Measurements from ENCODE around the gene CXCL16. TPM values are rescaled to one million over a fixed set of nuclear protein-coding genes. Genes with fewer than 3 reads are reported as not detected.

The CXCL16 gene
- total and polyA plus RNA-seq, 2 of the 13 experiments (the other 11 are each of a cell fraction or from before 2014, with no cell fraction given), result 9.4 to 101 TPM

DNA sequence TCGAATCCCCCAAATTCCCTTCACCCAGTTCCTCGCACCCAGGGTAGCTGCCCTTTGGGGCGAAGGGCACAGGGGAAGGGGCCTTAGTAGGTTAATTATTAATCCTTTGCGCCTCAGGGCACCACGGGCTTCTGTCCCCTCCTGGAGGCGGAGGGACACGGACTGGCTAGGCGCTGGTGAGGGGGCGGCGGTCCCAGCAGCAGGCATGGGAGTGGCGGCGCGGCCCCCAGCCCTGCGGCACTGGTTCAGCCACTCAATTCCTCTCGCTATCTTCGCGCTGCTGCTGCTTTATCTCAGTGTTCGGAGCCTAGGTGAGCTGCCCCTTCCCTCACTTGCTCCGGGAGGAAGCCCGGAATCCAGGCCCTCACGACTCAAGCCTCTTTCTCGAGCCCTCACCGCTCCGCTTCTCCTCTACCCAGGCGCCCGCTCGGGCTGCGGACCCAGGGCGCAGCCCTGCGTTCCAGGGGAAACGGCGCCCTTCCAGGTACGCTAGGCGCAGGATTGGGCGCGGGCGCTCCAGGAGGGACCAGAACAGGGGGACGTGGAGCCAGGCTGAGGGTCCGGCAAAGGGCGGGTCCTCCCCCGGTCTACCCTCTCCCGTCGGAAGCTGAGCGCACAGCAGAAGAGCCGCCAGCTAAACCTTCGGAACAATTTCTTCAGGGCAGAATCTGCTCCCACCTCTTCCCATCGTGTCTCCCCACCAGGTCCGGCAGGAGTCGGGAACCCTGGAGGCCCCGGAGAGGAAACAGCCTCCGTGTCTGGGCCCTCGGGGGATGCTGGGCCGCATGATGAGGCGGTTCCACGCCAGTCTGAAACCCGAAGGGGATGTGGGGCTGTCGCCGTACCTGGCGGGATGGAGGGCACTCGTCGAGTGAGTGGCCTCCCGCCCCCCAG is 49.3 kb upstream of the CXCL16 start, which contains the start of gene GLTPD2 (continued):
- TF ChIP-seq, protein P1, sequence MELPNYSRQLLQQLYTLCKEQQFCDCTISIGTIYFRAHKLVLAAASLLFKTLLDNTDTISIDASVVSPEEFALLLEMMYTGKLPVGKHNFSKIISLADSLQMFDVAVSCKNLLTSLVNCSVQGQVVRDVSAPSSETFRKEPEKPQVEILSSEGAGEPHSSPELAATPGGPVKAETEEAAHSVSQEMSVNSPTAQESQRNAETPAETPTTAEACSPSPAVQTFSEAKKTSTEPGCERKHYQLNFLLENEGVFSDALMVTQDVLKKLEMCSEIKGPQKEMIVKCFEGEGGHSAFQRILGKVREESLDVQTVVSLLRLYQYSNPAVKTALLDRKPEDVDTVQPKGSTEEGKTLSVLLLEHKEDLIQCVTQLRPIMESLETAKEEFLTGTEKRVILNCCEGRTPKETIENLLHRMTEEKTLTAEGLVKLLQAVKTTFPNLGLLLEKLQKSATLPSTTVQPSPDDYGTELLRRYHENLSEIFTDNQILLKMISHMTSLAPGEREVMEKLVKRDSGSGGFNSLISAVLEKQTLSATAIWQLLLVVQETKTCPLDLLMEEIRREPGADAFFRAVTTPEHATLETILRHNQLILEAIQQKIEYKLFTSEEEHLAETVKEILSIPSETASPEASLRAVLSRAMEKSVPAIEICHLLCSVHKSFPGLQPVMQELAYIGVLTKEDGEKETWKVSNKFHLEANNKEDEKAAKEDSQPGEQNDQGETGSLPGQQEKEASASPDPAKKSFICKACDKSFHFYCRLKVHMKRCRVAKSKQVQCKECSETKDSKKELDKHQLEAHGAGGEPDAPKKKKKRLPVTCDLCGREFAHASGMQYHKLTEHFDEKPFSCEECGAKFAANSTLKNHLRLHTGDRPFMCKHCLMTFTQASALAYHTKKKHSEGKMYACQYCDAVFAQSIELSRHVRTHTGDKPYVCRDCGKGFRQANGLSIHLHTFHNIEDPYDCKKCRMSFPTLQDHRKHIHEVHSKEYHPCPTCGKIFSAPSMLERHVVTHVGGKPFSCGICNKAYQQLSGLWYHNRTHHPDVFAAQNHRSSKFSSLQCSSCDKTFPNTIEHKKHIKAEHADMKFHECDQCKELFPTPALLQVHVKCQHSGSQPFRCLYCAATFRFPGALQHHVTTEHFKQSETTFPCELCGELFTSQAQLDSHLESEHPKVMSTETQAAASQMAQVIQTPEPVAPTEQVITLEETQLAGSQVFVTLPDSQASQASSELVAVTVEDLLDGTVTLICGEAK (IDR thresholded peaks at IDR 0.05), result no peak
- TF ChIP-seq, protein P1 (CRISPR knock-in tag; IDR thresholded peaks at IDR 0.05), result peak; percentile 13; the same call in 1 of the 2 replicates
- TF ChIP-seq ZNF264 (CRISPR knock-in tag; IDR thresholded peaks at IDR 0.05) (peak; percentile 19; the same call in 1 of the 2 replicates), ZBTB7B (CRISPR knock-in tag; IDR thresholded peaks at IDR 0.05) (peak; percentile 76), MTA1 (CRISPR knock-in tag; IDR thresholded peaks at IDR 0.05; ENCODE audit: borderline replicate concordance) (peak; percentile 54; the same call in 1 of the 2 replicates), KLF13 (CRISPR knock-in tag; IDR thresholded peaks at IDR 0.05) (no peak), IRX3 (CRISPR knock-in tag; IDR thresholded peaks at IDR 0.05; ENCODE audit: borderline replicate concordance, low read depth) (no peak), ZNF460 (CRISPR knock-in tag; IDR thresholded peaks at IDR 0.05; ENCODE audit: borderline replicate concordance) (peak; percentile 22; the same call in 1 of the 2 replicates), KDM4B (CRISPR knock-in tag; IDR thresholded peaks at IDR 0.05) (peak; percentile 70; the same call in 1 of the 2 replicates), SALL1 (CRISPR knock-in tag; IDR thresholded peaks at IDR 0.05) (peak; percentile 92), ARID2 (CRISPR knock-in tag; IDR thresholded peaks at IDR 0.05; ENCODE audit: borderline replicate concordance) (no peak), MTF2 (CRISPR knock-in tag; IDR thresholded peaks at IDR 0.05; ENCODE audit: borderline replicate concordance) (no peak; the same call in 1 of the 2 replicates), DNMT1 (CRISPR knock-in tag; IDR thresholded peaks at IDR 0.05) (no peak; the same call in 1 of the 2 replicates), ARNTL (CRISPR knock-in tag; IDR thresholded peaks at IDR 0.05) (no peak; the same call in 1 of the 2 replicates)
- TF ChIP-seq, protein P2, sequence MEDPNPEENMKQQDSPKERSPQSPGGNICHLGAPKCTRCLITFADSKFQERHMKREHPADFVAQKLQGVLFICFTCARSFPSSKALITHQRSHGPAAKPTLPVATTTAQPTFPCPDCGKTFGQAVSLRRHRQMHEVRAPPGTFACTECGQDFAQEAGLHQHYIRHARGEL (CRISPR knock-in tag; IDR thresholded peaks at IDR 0.05), result 0 out of 2 replicates have a peak, but pooled peaks have one; percentile 46
- TF ChIP-seq, protein P3, sequence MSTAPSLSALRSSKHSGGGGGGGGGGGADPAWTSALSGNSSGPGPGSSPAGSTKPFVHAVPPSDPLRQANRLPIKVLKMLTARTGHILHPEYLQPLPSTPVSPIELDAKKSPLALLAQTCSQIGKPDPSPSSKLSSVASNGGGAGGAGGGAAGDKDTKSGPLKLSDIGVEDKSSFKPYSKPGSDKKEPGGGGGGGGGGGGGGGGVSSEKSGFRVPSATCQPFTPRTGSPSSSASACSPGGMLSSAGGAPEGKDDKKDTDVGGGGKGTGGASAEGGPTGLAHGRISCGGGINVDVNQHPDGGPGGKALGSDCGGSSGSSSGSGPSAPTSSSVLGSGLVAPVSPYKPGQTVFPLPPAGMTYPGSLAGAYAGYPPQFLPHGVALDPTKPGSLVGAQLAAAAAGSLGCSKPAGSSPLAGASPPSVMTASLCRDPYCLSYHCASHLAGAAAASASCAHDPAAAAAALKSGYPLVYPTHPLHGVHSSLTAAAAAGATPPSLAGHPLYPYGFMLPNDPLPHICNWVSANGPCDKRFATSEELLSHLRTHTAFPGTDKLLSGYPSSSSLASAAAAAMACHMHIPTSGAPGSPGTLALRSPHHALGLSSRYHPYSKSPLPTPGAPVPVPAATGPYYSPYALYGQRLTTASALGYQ (CRISPR knock-in tag; IDR thresholded peaks at IDR 0.05), result no peak

All from HepG2 (cell line).